Prostate gland (tissue), 2 donors: ENCODE results near the gene ZNF492.
"Not testable (repeated sequence)": the region's sequence is repeated elsewhere in the genome, so short reads cannot be mapped to it uniquely, and the experiment has no call there.

Source experiments
- CTCF ChIP-seq, 4 experiments: fragments of 200-600 bp in 2 of 4; fragments of 450-650 bp in 2 of 4; sonication (generic) in 2 of 4; IDR thresholded peaks; 1 replicate in 3 of 4; 2 replicates in 1 of 4; pipeline ENCODE4 v1.5.1; 2016 to 2019; ENCODE audit warnings: antibody characterized with exemption in 4 of 4, mild to moderate bottlenecking in 2 of 4, moderate library complexity in 2 of 4
- POLR2A ChIP-seq: fragments of 450-650 bp; IDR thresholded peaks from one replicate; pipeline ENCODE4 v1.6.1; 2016; ENCODE audit warnings: antibody characterized with exemption, mild to moderate bottlenecking
- POLR2AphosphoS5 ChIP-seq: sonication (generic); formaldehyde crosslinking; IDR thresholded peaks from one replicate; pipeline ENCODE4 v1.6.1; 2017; ENCODE audit warnings: antibody characterized with exemption

GRCh38 chr19:22702661-22703060 lies 68.5 kb downstream of the ZNF492 start:
- not testable (repeated sequence) for TF ChIP-seq CTCF (IDR thresholded peaks at IDR 0.05); POLR2AphosphoS5; POLR2A
